SK-N-SH (cell line): Measurements from ENCODE around the gene TINAGL1.

ENCODE experiments used
- EP300 ChIP-seq, 2 experiments: IDR thresholded peaks; 2 replicates each; pipeline versions ENCODE4 v1.4.0 to v1.6.1; 2012; ENCODE audit warnings: borderline replicate concordance in 1 of 2, low read depth in 1 of 2, low read length in 1 of 2
- EZH2phosphoT487 ChIP-seq: fragments of 200-600 bp; sonication (generic); IDR thresholded peaks from 2 replicates; pipeline ENCODE4 v1.6.1; 2017; ENCODE audit warnings: low read depth, mixed run types, mild to moderate bottlenecking, antibody characterized with exemption, moderate library complexity, borderline replicate concordance
- MXI1 ChIP-seq: IDR thresholded peaks from 2 replicates; pipeline ENCODE4 v1.6.1; 2012; ENCODE audit warnings: mild to moderate bottlenecking, low read depth, low read length, improper control_type of control experiment
- TCF12 ChIP-seq: IDR thresholded peaks from 2 replicates; pipeline ENCODE4 v1.4.0; 2012
- TF ChIP-seq, protein P1 (sequence below): IDR thresholded peaks from 2 replicates; pipeline ENCODE4 v1.6.1; 2012; ENCODE audit warnings: mild to moderate bottlenecking, low read depth, low read length, moderate library complexity

DNA sequence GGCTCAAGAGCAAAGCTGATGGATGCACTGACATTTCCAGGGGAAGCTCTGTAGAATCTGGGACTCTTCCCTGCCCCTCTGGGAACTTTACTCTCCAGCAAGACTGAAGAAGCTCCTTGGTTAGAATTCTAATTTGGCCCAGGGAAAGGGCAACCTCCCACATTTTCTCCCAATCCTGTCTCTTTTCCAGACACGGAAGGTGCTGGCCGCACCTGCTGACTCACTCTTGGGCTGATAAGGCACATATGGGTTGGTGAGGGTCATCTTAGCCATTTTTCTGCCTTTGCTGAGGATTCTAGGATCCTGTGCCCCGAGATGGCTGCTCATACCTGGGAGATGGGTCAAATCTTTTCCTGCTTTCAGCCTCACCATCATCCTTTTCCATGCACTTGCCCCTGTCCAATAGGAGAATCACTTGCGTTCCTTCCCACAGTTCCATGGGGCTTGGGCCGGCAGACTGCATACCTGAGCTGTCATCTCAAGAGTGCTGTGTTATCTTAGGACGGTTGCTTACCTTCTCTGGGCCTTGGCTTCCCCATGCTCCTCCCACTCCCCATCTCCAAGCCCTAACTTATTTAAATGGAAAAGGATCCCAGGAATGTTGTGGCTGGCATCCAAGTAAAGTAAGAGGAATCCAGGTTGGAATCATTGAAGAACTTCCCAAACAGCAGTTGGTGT is 1.3 kb downstream of the TINAGL1 start:
- no peak for TF ChIP-seq TCF12
- no peak for TF ChIP-seq MXI1
- TF ChIP-seq, protein P1, sequence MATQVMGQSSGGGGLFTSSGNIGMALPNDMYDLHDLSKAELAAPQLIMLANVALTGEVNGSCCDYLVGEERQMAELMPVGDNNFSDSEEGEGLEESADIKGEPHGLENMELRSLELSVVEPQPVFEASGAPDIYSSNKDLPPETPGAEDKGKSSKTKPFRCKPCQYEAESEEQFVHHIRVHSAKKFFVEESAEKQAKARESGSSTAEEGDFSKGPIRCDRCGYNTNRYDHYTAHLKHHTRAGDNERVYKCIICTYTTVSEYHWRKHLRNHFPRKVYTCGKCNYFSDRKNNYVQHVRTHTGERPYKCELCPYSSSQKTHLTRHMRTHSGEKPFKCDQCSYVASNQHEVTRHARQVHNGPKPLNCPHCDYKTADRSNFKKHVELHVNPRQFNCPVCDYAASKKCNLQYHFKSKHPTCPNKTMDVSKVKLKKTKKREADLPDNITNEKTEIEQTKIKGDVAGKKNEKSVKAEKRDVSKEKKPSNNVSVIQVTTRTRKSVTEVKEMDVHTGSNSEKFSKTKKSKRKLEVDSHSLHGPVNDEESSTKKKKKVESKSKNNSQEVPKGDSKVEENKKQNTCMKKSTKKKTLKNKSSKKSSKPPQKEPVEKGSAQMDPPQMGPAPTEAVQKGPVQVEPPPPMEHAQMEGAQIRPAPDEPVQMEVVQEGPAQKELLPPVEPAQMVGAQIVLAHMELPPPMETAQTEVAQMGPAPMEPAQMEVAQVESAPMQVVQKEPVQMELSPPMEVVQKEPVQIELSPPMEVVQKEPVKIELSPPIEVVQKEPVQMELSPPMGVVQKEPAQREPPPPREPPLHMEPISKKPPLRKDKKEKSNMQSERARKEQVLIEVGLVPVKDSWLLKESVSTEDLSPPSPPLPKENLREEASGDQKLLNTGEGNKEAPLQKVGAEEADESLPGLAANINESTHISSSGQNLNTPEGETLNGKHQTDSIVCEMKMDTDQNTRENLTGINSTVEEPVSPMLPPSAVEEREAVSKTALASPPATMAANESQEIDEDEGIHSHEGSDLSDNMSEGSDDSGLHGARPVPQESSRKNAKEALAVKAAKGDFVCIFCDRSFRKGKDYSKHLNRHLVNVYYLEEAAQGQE, result no peak
- no peak for TF ChIP-seq EP300 (IDR thresholded peaks at IDR 0.05; ENCODE audit: borderline replicate concordance in 1 of 2, low read depth in 1 of 2, low read length in 1 of 2)
- TF ChIP-seq EZH2phosphoT487, result no peak
